Activated CD4-positive, alpha-beta T cell treated with anti-CD3 and anti-CD28 coated beads, Interleukin-2, Interleukin-6, amounts not matched to agents 100 ng/mL and 50 ng/mL, durations not matched to agents 16 hours and 8 hours (primary cell): ENCODE data around the gene RALGPS1.

Source experiments
- DNase-seq: peaks from one replicate; pipeline ENCODE4 v3.0.0-alpha.2; 2020

RALGPS1 gene

GRCh38 chr9:127210851-127211730 is 296.5 kb downstream of the RALGPS1 start:
- no peak for DNase-seq

DNA sequence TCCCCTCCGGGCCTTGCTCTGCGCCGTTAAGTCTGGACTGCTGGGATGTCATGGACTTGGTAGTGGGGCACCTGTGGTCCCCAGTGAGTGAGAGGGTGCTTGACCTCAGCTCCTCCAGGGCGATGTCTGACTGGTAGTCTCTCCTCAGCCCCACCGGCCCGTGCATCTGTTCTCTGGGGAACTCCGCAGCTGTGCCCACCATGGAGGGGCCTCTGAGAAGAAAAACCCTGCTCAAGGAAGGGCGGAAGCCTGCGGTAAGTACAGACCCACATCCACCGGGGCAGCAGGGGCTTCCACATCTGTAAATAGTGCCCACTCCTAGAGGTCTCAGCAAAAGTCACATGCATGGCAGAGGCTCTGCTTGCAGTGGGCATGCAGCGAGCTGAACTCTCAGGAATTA is 297.4 kb downstream of the RALGPS1 start:
- no peak for DNase-seq

DNA sequence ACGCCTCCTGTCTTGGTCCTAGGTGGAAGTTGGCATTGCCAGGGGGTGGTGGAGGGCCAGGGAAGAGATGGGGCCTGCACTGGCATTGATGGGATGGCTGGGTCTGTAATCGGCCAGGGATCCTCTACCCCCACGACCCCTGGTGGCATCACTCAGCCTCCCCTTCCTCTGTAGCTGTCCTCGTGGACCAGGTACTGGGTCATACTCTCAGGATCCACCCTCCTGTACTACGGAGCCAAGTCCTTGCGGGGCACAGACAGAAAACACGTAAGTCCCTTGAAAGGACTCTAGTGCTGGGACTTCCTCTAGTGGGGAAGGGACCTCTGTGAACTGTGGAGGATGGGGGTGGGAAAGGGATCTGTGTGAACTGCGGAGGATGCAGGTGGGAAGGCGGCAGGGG is 297.9 kb downstream of the RALGPS1 start:
- DNase-seq = no peak

DNA sequence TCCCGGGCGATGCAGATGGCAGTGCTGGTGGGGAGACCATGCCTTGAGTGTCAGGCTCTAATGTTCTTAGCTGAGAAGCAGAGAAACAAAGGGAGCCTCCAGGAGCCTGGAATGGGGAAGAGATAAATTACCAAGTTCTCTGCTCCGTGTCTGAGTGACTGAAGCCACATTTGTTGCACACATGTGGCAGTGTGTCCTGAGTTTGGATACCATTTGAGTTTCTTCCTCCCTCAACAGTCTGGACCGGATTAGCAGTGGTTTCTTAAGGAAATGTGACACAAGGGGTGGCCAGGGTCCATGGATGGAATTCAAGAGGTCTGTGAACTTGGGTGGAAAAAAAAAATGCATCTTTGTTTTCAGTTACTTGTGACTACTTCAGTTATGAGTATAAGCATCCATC is 299.3 kb downstream of the RALGPS1 start:
- DNase-seq = no peak

DNA sequence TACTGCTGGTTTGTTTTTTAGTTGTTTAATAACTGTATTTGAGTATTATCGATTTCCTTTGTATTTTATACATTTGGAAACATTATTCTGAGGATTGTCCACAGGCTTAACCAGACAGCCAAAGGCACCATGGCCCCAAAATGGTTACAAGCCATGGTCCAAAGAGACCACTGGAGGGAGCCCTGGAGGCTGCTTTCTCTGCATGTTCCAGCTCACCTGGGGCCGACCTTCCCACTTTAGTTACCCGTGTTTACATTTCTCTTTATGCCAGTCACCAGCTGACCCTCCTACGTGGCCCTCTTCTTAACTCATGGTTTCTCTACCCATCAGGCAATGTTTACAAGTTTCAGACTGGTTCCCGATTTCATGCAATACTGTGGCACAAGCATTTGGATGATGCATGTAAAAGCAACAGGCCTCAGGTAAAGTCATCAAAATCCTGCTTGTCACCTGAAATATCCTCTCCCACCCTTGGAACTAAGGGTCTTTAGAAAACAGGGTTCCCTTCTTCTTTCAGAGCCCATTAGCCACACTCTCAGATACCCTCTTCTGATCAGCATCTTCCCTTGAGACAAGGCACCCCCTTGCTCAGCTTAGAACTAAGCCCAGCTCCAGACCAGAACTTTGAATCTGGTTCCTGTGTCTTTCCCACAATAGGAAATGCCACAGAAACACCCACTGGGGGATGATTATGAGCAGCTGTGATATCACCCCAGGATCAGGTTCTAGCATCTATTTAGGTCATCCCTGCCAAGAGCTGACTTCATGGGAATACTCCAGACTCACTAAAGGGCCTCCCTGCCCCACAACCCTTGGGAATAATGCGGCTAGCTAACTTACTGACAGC is 300.1 kb downstream of the RALGPS1 start:
- DNase-seq = peak; percentile 70

DNA sequence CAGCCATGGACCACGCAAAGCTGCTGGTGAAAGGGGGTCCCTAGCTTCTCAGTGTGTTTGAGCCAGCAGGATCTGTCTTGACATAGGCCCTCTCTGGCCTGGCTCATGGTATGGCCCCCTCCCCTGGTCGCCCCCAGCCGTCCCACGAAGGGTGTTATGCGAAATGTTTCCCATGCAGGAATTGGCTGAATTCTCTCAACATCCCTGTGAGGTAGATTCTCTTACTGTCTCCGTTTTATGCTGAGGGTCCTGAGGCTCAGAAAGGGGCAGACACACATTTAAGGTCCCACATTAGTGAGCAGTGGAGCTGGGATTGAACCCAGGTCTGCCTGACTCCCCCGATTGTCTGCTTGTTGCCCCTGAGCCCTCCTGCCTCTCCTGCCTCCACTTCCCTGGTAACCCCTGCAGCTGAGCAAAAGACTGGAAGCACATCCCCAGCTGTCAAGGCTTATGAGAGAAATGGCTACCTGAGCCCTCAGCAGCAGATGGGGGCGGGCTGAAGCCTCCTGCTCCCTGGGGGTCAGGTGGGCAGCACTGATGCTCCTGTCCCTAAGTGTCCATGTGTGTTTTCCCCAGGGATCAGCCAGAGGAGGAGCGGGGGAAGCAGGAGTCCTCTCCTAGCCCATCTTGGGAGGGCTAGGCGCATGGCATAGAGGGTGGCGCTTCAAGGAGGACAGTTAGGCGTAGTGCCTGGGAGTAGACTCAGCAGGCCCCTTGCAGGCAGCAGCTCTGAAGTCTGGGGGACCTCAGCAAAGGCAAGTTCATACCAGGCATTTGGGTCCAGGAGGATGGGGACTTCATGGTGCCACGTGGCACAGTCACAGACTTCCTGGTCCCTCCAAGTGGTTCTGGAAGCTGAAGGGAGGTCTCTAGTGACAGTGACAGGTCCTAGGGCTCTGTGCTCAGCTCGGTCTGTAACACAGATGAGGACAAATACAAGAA is 301.0 kb downstream of the RALGPS1 start:
- no peak for DNase-seq

DNA sequence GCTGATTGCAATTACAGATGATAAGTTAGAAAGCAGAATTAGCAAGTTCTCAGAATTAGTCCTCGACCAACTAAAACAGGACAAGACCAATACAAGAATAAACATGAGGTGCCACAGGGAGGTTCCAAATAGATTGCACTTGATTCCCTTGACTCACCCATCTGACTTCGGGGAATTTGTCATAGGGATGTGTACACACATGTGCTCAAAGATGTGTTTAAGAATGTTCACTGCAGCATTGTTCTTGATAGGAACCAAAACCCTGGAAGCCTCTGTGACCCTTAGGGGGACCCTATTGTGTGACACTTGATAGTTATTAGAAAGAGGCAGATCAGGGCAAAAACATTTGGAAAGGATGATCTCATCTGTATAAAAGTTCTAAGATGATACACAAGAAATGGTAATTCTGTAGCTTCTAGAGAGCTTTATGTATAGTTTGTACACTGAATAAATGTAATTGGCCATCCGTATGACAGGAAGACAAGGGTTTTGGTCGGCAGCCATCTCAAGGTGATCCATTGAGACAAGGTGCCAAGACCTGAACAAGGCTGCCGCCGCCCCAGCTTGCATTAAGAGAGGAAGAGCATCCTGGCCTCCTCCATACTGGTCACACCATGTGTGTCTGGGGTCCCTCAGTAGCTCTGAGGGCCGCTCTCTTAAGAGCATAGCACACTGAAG is 301.8 kb downstream of the RALGPS1 start:
- no peak for DNase-seq

DNA sequence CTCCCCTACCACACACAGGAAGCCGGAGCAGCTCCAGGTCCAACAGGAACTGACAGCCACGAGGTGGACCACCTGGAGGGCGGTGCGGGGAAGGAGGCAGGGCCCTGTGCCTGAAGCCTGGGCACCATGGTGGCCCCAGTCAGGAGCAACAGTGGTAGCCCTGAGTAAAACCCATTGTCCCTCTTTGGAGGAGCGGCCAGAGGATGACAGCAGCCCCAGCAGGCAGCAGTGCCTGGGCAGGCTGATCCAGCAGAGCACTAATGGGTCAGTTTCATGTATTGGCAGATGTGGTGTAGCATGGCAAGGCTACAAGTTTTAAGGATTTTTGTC is 302.3 kb downstream of the RALGPS1 start:
- DNase-seq = no peak

DNA sequence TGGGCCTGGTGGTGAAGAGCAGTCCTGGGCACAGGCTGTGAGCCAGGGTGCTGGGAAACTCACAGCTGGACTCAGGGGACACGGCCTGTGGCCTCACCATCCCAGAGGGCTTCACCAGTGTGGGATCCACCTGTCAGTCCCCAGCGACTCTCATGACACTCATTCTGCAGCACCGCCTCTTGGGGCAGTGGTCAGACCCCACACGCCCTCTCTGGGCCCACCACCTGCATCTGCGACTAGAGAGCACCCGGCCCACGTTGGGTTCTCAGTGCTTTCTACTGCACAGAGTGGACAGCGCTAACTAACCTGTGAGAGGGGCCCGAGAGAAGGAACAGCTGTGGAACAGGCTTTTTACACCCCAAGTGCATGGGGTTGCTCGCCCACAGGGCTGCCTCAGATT is 304.2 kb downstream of the RALGPS1 start:
- DNase-seq = no peak

DNA sequence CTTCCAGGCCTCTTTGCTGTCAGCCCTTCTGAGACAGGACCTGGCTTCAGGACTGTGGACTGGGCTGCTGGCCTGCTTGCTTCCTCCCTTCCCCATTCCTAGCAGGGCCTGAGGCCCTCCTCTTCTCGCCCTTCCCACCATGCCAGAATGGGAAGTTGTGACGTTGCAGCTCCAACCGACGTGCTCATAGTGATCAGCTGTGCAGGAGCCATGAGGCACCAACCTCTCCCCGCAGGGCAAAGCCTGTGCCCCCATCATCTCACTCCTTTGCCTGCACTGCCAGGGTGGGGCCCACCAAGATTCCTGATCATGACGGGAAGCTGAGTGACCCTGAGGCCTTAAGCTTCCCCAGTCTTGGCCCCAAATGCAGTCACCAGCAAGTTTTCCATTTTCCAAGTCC is 304.9 kb downstream of the RALGPS1 start:
- no peak for DNase-seq

GRCh38 chr9:127221695-127222094 is 307.1 kb downstream of the RALGPS1 start:
- DNase-seq = no peak

GRCh38 chr9:127222388-127223095 is 308.0 kb downstream of the RALGPS1 start:
- DNase-seq = no peak

DNA sequence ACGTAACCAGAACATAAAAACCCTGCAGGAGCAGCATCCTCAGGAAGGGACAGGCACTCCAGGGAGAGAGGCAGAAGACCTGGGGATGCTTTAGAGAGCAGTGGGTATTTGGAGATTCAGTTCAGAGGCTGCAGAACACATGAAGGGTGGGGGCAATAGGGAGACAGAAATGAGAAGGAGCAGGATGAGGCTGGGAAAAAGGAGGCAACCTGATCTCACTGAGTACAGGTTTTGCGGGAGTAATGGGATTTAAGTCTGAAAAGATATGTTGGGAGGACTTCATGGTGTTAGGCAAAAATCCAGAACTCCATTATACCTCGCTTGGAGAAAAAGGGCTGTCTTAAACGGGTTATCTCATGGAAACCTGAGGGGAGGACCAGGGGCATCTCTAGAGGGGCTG is 308.7 kb downstream of the RALGPS1 start:
- DNase-seq = no peak

- peak; percentile 5 for DNase-seq
Observed at GRCh38 chr9:127223810-127224177, 309.2 kb downstream of the RALGPS1 start.

- DNase-seq = peak; percentile 88
Observed at GRCh38 chr9:127224178-127224882, 309.7 kb downstream of the RALGPS1 start.

DNA sequence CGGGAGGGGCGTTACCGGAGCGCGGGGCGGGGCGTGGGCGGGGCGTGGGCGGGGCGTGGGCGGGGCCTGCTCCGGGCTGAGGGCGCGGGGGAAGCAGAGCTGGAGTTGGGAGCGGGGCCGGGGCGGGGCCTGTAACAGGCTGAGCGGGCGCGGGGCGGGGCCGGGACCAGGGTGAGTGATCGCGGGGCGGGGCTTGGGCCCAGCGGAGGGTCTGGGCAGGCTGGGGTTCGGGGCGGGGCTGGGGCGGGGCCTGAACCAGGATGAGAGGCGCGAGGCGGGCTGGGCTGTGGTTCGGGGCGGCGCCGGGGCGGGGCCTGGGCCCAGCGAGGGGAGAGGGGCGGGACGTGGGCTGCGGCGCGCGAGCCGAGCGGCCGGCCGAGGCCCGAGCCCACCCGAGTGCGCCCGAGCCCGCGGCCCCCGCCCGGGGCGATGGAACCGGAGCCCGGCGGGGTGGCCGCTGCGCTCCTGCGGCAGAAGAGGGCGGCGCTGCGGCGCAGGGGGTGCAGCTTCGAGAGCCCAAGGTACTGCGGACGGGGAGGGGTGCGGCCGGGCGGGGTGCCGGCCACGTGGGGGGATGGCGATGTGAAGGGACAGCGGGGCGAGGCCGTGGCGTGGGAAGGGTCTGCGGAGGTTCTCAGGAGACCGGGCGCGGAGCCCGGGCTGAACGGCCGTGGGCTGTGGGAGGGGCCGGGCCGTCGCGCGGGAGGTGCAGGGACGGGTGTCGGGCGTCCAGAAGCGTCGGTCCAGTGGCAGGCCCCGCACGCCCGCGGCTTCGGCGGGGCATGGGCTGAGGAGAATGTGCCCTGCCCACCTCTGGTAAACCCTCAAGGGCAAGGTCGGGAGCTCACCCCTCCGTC is 310.5 kb downstream of the RALGPS1 start:
- peak; percentile 94 for DNase-seq

DNA sequence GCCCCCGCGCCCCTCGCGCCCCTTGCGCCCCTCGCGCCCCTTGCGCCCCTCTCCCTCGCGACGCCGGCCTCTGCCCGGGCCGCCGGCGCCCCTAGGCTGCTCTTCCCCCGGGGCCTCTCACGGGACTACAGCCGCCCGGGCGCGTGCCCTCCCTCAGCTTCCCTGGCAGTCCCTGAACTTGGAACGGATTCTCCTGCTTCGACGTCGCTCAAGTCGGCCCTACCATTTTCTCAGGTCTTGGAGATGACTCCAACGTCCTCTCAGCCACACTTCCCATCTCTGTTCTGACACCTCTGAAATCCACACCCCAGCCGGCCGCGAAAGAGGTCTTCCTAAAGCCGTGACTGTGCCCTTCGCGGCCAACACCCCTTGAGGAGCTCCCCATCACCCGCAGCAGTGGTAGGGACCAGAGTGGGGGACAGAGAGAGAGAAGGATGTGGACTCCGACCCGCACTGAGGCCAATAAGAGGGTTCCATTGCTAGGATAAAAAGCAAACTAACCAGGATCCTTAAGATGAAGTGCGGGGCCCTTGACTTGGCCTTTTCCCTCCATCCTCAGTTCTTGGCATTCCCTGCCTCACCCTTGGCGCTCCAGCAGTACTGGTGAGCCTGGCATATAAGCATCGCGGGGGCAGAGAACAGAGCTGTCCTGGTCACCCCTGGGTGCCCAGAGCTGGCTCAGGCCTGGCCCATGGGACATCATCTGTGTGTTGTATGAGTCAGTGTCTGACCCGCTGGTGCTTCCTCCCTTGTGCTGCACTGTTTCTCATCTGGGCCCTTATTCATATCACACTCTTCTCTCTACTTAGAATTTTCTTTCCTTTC is 311.4 kb downstream of the RALGPS1 start:
- DNase-seq = no peak

GRCh38 chr9:127229691-127230417 is 315.3 kb downstream of the RALGPS1 start:
- no peak for DNase-seq

DNA sequence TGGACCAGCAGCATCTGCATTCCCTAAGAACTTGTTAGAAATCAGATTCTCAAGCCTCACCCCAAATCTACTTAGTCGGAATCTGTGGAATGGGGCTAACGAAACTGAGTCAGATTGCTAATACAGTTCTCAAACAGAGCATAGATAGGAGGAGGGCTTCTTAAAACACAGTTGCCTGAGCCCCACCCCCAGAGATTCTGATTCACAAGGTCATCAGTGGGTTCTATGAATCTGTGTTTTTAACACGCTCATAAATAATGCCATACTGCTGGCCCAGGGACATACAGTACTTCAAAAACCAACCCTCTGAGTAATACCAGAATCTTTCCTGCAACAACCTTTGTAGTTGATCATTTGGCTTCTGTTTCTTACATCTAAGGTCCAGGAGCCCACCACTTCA is 317.1 kb downstream of the RALGPS1 start:
- no peak for DNase-seq
